Activated T-cell treated with anti-CD3 and anti-CD28 coated beads for 24 hours (primary cell): ENCODE data around the gene CUL2.
A peak's percentile ranks its signal among the peaks of the same experiment; 100 is the strongest.
"Not testable (repeated sequence)": the region's sequence is repeated elsewhere in the genome, so short reads cannot be mapped to it uniquely, and the experiment has no call there.

Experiments used
- DNase-seq: peaks from one replicate; pipeline ENCODE4 v3.0.0-alpha.2; 2020; ENCODE audit warnings: low read depth

The CUL2 gene

DNA sequence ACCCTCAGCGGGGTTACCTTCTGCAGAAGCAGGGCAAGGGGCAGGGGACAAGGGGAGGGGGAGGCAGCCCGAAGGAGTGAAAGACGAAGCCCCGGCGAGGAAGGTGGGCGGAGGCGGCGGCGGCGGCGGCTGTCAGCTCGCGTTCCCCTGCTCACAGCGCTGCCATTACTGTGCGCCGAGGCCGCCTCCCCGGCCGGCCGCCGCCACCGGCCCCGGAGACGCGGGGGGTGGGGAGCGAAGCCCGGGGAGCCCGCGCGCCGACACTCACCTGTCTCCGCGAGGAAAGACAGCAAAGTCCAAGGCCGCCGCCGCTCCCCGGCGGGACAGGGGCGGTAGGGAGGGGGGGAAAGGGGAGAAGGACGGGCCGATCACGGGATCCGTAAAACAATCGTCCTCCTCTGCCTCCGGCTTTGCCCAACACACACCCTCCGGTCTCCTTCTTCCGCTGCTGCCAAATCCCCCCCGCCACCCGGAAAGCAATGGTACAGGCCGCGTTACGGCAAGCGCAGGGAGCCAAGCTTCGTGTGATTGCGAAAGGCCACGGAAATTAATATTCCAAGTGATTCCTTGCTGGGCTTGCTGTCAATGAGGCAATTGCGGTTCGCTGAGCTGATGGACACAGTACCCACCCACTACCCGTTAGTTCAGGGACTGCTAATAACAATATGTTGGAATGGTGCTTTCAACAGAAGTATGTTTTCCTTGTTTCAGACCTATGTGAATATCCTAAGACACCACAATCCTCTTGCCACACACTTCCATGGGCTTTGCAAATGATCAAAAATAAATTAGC lies at the start of gene CUL2:
Gene CUL2, minus strand, starts transcription at position 180 of the 793 bp plus-strand sequence. CDS start 19,024 bp downstream, outside the sequence.
- DNase-seq = peak; percentile 89

- no peak for DNase-seq
Measured at GRCh38 chr10:35136263-35136815, 46.2 kb upstream of the CUL2 start.

GRCh38 chr10:35135861-35136260 lies 45.7 kb upstream of the CUL2 start:
- DNase-seq = no peak

DNA sequence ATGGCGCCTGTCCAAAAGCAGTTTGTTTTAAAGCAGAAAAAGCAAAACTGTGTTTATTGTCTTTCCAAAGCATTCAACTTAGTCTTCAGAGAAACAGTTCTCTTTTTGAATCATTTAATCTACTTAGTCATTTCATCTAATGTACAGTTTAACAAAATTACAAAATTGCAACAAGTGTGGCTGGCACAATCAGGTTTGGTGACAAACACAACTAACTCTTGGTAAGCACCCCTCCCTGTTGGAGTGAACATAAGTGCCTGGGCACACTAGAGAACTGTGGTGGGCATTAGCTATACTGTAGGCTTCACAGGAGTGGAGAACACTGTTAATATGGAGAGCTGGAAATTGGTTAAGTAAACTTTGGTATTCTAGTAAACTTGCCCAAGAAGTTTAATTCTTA lies 43.4 kb upstream of the CUL2 start:
- DNase-seq = no peak

- no peak for DNase-seq
Measured at GRCh38 chr10:35132727-35133126, 42.6 kb upstream of the CUL2 start.

DNA sequence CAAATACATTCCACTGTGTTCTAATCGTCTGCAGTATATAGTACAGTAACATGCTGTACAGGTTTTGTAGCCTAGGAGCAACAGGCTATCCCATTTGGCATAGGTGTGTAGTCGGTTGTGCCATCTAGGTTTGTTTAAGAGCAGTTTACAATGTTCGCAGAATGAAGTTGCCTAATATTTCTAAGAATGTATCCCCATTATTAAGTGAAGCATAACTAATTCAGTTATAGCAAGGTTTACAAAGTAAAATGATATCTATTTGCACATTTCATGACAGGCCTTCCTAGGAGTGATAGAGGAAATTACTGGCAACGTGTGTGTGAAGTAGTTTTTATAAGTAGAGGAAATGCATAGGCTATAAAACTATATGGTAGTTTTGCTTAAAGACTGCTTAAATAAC lies 40.5 kb upstream of the CUL2 start:
- DNase-seq = no peak

DNA sequence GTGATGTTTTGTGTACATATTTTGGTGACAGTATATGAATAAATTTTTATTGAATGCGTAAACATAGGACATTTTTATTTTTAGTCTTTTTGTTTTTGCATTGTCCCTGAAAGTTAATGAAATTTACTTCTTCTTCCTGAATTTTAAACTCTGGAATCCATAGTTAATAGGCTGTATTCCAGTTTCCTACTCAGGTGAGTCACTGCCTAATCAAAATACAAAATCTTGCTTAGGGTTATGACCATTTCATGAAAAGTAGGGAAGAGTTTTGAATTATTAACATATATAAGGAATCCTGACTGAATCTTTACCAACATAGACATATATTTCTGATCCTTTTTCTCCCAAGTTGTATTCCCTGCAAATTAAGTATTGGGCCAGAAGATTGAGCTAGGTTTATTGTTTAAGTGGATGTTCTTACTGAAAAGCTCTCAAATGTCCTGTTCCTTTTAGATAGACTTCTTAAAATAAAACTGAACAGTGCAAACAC lies 39.1 kb upstream of the CUL2 start:
- DNase-seq = no peak

GRCh38 chr10:35127289-35127891 lies 37.2 kb upstream of the CUL2 start:
- peak; percentile 51 for DNase-seq

- peak; percentile 99 for DNase-seq
Measured at GRCh38 chr10:35126530-35127288, 36.6 kb upstream of the CUL2 start, which contains the start of gene CREM. CREM (plus strand) TSS chr10:35126846; CDS start chr10:35137836, 10,990 bp downstream.

DNA sequence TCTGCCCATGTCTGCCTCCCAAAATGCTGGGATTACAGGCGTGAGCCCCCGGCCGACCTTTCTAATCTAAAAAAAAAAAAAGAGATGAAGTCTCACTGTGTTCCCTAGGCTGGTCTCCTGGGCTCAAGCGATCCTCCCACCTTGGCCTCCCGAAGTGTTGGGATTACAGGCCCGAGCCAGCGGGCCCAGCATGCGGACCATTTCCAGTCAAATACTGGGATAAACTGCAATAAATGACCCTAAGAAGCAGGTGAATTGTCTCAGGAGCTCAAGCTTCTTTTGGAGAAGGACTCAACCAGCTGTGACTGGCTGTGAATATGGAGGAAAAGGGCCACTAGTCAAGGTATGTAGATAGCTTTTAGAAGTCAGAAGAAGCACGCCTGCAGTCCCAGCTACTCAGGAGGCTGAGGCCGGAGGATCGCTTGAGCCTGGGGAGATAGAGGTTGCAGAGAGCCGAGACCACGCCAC lies 36.0 kb upstream of the CUL2 start:
- DNase-seq = no peak

- DNase-seq = no peak
Measured at GRCh38 chr10:35124540-35124939, 34.4 kb upstream of the CUL2 start.

GRCh38 chr10:35119378-35119777 lies 29.2 kb upstream of the CUL2 start:
- no peak for DNase-seq

GRCh38 chr10:35112571-35112970 lies 22.4 kb upstream of the CUL2 start:
- no peak for DNase-seq

GRCh38 chr10:35103882-35104281 lies 13.7 kb upstream of the CUL2 start:
- DNase-seq = no peak

DNA sequence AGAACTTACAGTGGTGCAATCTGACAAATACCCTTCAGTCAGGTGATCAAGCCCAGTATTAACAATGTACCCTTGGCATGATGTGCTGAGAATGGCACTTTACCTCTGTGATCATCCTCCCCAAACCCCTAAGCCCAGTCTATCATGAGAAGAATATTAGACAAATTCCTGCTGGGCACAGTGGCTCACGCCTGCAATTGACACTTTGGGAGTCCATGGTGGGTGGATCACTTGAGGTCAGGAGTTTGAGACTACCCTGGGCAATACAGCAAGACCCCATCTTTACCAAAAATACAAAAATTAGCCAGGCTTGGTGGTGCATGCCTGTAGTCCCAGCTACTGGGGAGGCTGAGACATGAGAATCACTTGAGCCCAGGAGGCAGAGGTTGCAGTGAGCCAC lies 7.4 kb upstream of the CUL2 start:
- no peak for DNase-seq

DNA sequence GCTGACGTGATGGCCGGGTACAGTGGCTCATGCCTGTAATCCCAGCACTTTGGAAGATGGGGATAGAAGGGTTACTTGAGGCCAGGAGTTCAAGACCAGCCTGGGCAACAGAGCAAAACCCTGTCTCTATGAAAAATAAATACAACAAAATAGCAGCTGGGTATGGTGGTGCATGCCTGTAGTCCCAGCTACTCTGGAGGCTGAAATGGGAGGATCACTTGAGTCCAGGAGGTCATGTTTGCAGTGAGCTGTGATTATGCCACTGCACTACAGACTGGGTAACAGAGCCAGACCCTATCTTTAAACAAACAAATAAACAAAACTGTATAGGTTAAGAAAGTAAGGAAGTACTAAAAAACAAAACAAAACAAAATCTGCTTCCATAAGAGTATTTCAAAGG lies 6.2 kb upstream of the CUL2 start:
- DNase-seq = no peak

- no peak for DNase-seq
Measured at GRCh38 chr10:35092851-35093250, 2.7 kb upstream of the CUL2 start.

- no peak for DNase-seq
Measured at GRCh38 chr10:35091994-35092790, 2.1 kb upstream of the CUL2 start.

- no peak for DNase-seq
Measured at GRCh38 chr10:35089611-35090161, 455 bp downstream of the CUL2 start.

GRCh38 chr10:35083242-35083641 lies 6.9 kb downstream of the CUL2 start:
- no peak for DNase-seq

DNA sequence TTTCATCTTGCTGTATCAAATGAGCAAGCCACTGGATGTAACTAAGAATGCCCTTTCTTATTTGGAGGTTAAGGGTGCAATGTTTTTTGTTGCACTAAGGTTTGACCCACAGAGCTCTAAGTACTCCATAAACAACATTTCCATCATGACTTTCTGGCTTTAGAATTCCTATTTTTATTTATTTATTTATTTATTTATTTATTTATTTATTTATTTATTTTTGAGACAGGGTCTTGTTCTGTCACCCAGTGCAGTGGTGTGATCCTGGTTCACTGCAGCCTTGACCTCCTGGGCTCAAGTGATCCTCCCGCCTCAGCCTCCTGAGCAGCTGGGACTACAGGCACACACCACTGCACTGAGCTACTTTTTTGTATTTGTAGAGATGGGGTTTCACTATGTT lies 9.9 kb downstream of the CUL2 start:
- not testable (repeated sequence) for DNase-seq
